GM18873 (cell line): ENCODE results near the gene GPSM3.
"Not testable (repeated sequence)": the region's sequence is repeated elsewhere in the genome, so short reads cannot be mapped to it uniquely, and the experiment has no call there.

Experiments used
- ATAC-seq: cut with Tn5 transposase; IDR thresholded peaks from one replicate; pipeline ENCODE4 v1.9.1; 2021; ENCODE audit warnings: mild to moderate bottlenecking, moderate library complexity, moderate number of reproducible peaks; ENCODE audit not compliant: unreplicated experiment, low FRiP score

Gene GPSM3

GRCh38 chr6:32188381-32189068 lies 3.9 kb downstream of the GPSM3 start:
- no peak for ATAC-seq

- not testable (repeated sequence) for ATAC-seq
Measured at GRCh38 chr6:32187725-32188380, 4.6 kb downstream of the GPSM3 start.

- no peak for ATAC-seq
Measured at GRCh38 chr6:32187009-32187709, 5.3 kb downstream of the GPSM3 start.

- ATAC-seq, result not testable (repeated sequence)
Measured at GRCh38 chr6:32186151-32186840, 6.1 kb downstream of the GPSM3 start.

GRCh38 chr6:32185681-32186131 lies 6.7 kb downstream of the GPSM3 start:
- ATAC-seq, result not testable (repeated sequence)

- no peak for ATAC-seq
Measured at GRCh38 chr6:32184084-32184640, 8.3 kb downstream of the GPSM3 start, which contains the start of gene AGER. Gene AGER (minus strand): TSS chr6:32184253. CDS start chr6:32184222, 31 bp downstream.

GRCh38 chr6:32183483-32184083 lies 8.9 kb downstream of the GPSM3 start:
- no peak for ATAC-seq

GRCh38 chr6:32183030-32183429 lies 9.4 kb downstream of the GPSM3 start:
- no peak for ATAC-seq

- ATAC-seq, result no peak
Measured at GRCh38 chr6:32182555-32182981, 9.9 kb downstream of the GPSM3 start.

- ATAC-seq, result no peak
Measured at GRCh38 chr6:32181915-32182529, 10.4 kb downstream of the GPSM3 start.

- no peak for ATAC-seq
Measured at GRCh38 chr6:32181148-32181702, 11.2 kb downstream of the GPSM3 start.

- no peak for ATAC-seq
Measured at GRCh38 chr6:32179766-32180405, 12.6 kb downstream of the GPSM3 start.

GRCh38 chr6:32178547-32179440 lies 13.6 kb downstream of the GPSM3 start:
- ATAC-seq, result no peak

GRCh38 chr6:32177788-32178546 lies 14.5 kb downstream of the GPSM3 start, which contains the start of gene RNF5:
Gene RNF5 (plus strand): TSS chr6:32178405. CDS start chr6:32178512, 107 bp downstream.
- peak; percentile 88 for ATAC-seq

- ATAC-seq, result no peak
Measured at GRCh38 chr6:32177183-32177787, 15.2 kb downstream of the GPSM3 start.

- ATAC-seq, result no peak
Measured at GRCh38 chr6:32176476-32177182, 15.8 kb downstream of the GPSM3 start.
